Dermis blood vessel endothelial cell (primary cell): ENCODE measurements around the gene CNTNAP2. TPM values are rescaled to one million over a fixed set of nuclear protein-coding genes. Genes with fewer than 3 reads are reported as not detected.
A peak's percentile ranks its signal among the peaks of the same experiment; 100 is the strongest.

Source experiments
- DNase-seq: peaks from one replicate; pipeline ENCODE4 v3.0.0; 2010
- total RNA-seq: library from RNA; depleted of rRNA; stranded (reverse); fragments of >200 nt; gene quantifications from 2 replicates; pipeline ENCODE4 v1.2.3, GENCODE V29; 2014

The CNTNAP2 gene
- total RNA-seq, result 0.23 TPM in 1 of 2 replicates, not detected in the other

DNA sequence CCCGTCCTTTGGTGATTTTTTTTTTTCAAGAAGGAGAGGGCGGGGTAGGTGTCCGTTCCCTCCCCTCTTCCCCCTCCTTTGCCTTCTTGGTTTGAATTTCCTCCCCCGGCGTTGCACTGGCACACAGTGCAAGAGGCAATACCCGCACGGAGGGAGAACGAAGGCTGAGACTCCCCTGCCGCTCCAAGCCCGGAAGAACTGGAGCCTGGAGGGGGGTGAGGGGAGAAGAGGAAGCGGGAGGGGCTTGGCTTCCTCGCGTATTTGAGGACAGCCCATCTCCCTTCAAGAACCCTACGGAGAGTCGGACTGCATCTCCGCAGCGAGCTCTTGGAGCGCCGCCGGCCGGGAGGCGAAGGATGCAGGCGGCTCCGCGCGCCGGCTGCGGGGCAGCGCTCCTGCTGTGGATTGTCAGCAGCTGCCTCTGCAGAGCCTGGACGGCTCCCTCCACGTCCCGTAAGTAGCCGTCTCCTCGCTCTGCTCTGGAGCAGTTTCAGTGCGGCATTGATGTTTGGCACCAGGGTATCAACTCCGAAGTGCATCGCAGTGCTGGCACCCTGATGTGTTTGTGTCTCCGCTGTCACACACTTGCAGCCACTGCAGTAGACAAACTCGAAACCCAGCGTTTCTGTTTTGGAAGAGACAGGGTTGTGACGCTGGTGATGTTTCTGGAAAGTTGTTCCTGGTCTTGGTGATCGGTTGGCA is at the start of gene CNTNAP2:
CNTNAP2 (plus strand) TSS at position 281 of the 702 bp plus-strand sequence; CDS start at position 357, 76 bp downstream.
- DNase-seq, result peak; percentile 1

DNA sequence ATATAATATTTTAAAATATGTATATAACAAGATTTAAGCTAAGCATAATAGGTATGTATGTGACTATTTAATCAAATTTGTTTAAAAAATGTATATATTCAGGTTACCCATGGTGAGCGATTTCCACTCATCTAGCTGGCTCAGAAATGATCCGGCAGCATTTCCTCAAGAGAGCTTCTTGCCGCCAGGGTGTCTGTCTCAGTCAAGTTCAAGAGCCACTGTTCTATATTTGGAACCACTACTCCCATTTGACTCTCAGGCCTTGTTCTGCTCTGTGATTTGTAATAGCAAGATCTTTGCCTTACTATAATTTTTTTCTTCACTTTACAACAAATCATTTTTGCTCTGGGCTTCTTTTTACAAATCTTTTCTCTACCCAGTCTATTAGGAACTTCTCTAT is 48.7 kb upstream of the CNTNAP2 start:
- no peak for DNase-seq

DNA sequence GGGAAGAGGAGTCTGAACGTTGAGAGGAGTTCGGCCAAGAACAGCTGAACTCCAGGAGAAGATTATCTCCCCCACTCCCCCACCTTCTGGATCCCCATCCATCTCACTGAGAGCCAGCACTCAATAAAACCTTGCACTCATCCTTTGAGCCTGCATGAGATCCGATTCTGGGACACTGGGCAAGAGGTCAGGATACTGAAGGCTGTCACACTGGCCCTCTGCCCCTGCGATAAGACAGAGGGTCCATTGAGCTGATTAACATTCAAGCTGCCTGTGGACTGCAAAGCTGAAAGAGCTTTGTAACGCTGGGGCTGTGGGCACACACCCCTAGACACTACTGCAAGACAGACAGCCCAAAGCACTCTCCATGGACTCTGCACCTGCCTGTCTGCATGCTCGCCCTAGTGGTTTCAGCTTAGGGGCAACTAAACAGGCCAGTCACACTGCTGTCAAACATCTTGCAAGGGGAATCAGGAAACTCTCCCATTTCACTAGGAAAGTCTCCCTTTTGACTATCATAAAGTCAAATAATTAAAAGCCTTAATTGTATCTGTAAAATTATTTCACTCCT is 42.3 kb upstream of the CNTNAP2 start:
- no peak for DNase-seq

GRCh38 chr7:146076344-146076743 is 40.3 kb upstream of the CNTNAP2 start:
- DNase-seq, result no peak

DNA sequence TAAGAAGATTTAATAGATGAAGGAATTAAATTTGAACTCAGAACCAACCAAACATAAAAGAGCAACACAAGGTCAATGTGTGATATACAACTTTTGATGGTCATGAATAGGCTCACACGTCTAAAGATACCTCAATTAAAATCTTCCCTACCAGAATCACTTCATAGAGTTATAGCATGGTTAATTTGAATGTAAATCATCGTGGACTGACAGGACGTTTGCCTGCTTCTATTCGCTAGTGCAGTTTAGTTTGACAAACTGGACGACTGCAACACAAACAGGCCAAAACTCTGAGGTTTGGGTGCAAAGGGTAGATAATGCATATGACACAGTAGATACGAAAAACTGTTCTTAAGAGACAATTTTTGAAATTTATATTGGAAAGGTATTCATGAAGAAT is 32.5 kb upstream of the CNTNAP2 start:
- DNase-seq, result no peak

- peak; percentile 30 for DNase-seq
Observed at GRCh38 chr7:146090023-146090645, 26.5 kb upstream of the CNTNAP2 start.

- no peak for DNase-seq
Observed at GRCh38 chr7:146094356-146094755, 22.2 kb upstream of the CNTNAP2 start.

- DNase-seq, result no peak
Observed at GRCh38 chr7:146096994-146097393, 19.6 kb upstream of the CNTNAP2 start.

DNA sequence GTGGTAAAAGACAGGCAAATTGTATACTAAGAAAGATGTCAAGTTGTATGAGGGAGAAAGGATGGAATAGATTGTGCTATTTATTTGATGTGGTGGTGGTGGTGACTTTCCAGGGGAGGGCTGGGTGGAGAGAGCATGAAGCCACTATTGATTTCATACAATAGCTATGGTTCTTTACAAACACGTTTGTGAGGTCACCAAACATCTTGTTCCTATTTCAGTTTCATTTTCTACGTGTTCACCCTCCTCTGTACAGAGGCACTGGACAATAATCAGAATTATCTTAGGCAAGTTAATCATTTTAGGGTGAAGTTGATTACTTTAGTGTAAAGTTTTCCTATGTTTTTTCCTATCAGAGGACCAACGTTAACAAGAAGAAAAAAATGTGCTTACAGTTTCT is 10.3 kb upstream of the CNTNAP2 start:
- DNase-seq, result no peak

- no peak for DNase-seq
Observed at GRCh38 chr7:146112755-146113154, 3.8 kb upstream of the CNTNAP2 start.

DNA sequence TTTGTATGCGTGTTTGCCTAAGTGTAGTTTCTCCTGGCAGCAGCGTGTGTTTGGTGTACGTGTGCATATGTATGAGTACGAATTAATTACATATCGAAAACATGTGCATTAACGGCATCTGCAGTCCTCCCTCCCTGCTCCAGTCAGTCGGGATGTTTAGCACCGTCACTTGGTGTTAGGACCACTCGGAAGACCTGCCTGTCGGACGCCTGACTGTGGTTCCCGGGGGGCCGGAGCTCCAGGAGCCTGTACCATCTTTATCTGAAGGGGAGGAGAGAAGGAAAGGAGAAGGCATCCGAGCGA is 1.1 kb upstream of the CNTNAP2 start:
- DNase-seq, result no peak

DNA sequence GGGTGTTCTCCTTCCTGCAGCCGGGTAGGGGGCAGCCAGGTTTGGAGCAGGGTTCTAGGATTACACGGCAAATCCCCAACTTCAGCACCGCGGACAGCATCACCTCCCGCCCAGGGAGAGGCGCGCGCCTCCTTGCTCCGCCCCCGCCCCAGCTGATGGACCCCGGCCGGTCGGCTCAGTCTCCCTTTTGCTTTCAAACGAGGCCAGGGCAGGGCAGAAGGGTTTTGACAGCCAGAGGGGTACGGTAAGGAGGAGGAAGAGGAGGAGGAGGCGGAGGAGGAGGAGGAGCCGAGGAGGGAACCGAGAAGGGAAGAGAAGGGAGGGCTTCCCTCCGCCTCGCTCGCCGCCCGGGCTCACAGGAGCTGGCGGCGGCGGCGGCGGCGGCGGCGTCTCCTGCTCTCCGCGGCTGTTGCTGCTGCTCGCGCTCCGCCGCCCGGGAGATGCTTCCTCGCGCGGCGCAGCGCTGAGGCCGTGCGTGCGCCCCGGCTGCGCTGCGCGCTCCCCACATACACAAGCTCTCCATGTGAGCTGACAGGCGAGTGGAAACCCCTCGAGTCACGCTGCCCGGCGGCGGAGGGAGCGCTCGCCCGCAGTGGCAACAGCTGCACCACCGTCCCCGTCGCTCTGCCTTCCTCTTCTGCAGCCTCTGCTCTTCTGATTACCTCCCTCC is 615 bp upstream of the CNTNAP2 start:
- peak; percentile 25 for DNase-seq

DNA sequence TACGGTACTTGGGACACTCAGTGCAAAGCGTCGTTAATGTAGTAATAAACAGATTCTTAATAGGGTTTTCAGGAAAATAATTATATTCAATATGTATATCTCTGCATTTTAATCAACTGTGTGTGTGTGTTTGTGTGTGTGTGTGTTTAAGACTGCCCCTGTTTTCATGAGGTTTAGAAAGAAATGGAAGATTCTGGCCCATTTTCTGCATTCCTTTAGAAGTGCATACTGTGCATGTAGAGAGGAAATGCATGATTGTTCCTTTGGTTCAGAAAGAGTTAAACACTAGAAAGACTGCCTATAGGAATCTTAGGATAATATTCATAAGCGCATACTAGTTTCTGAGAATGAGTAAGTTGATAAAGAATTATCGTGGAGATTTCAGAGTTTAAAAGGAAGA is 975 bp downstream of the CNTNAP2 start:
- no peak for DNase-seq

DNA sequence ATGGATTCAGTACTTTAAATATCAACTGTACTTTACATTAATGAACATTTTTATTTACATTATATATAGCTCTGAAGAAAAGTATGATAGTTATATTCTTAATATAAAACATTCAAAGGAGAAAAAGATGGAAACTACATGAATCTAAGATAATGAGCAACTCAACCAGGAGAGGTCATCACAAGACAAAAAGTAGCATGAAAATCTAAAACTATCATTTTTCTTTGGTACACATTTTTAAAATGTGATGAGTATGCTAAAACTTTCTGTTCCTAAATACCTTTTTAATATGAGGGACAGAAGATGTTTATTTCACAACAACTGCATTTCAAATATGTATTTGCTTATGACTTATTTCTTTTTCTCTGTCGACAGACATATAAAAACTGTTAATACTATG is 2.4 kb downstream of the CNTNAP2 start:
- DNase-seq, result no peak

DNA sequence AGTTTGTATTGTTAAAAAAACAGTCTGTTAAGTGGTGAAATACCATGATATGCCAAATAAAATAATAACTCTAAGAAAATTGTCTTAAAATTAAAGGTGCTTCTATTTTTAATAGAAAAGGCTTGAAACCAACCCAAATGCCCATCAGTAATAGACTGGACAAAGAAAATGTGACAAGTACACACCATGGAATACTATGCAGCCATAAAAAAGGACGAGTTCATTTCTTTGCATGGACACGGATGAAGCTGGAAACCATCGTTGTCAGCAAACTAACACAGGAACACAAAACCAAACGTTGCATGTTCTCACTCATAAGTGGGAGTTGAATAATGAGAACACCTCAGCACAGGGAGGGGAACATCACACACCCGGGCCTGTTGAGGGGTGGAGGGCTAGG is 7.1 kb downstream of the CNTNAP2 start:
- no peak for DNase-seq

DNA sequence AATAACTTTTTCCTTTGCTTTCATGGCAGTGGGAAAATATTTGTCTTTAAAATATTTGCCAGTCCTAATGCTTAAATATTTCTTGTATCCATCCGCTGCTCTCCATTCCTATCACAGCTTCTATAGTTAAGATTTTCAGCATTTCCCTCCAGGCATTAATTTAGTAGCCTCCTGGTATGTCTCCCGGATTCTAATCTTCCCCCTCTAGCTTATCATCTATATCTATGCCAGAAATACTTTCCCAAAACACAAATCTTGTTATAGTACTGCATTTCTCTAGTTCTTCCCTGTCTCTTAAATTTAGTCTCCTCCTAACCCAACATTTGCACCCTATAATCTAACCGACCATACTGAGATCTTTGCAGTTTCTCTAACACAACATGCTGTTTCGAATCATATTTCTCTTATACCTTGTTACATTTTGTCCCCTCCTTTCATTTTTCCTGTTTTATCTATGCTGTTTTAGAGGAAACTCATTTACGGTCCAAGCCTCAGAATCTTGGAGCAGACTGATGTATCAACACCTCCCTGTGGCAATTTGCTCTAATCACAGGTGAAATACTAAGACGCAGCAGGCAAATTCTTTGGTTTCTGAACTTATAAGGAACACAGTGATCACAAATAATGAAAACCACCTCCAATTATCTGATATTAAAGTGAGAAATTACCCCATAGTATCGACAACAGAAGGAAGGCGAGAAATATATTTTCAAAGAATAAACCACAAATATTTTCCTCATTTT is 10.3 kb downstream of the CNTNAP2 start:
- no peak for DNase-seq

- DNase-seq, result no peak
Observed at GRCh38 chr7:146129296-146129695, 12.7 kb downstream of the CNTNAP2 start.

DNA sequence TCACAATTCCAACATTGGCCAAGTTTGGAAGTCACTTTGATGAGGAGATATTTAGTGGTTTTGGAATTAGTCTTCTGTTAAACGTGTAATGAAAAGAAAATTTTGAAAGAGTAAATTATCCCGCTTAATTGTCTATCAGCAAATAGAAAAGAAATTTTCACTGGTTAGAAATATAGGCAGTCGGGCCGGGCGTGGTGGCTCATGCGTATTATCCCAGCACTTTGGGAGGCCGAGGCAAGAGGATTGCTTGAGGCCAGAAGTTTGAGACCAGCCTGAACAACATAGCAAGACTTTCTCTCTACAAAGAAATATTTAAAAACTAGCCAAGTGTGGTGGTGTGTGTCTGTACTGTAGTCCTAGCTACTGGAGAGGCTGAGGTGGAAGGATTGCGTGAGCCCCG is 13.4 kb downstream of the CNTNAP2 start:
- DNase-seq, result no peak

GRCh38 chr7:146131701-146132100 is 15.1 kb downstream of the CNTNAP2 start:
- no peak for DNase-seq

DNA sequence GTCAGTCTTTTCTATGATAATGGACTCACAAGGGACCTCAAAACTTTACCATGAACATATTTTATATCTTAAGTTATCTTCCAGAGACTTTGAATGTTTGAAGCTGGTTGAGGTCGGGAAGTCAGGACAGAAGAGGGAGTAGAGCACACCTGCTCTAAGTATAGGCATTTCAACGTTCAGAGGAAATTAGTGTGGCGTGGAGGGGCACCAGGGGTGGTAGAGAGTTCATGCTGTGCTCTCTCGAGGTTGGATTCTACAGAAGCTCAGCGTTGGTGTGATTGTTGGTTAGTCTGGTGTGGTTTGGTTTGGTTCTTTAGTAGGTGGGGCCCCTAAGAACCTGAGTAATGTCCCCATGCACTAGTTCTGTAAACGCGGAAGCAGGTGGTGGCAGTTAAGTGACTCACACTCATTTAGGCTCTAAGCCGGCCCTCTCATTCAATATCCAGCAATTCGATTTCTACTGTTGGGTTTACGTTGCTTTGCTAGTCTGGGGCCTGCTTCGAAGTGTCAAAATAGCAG is 19.8 kb downstream of the CNTNAP2 start:
- no peak for DNase-seq

DNA sequence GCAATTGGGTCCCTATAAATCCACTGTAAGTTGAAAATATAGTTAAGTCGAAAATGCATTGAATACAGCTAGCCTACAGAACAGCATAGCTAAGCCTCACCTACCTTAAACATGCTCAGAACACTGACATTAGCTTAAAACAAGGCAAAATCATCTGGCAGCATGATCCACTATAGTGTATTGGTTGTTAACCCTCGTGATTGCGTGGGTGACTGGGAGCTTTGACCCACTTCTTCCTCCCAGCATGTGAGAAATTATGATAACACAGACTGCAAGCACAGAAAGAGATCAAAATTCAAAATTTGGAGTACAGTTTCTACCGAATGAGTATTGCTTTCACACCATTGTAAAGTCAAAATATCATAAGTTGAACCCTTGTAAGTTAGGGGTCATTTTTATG is 22.3 kb downstream of the CNTNAP2 start:
- DNase-seq, result no peak

GRCh38 chr7:146146831-146147486 is 30.4 kb downstream of the CNTNAP2 start:
- no peak for DNase-seq
